AG09309 (cell line): Measurements from ENCODE around the gene SGPL1.

Experiments used
- DNase-seq: peaks from one replicate; pipeline ENCODE4 v3.0.0-alpha.2; 2010; ENCODE audit warnings: low read depth
- H3K4me3 ChIP-seq: 2 replicates; pipeline ENCODE4 v1.5.1; 2011; ENCODE audit warnings: mild to moderate bottlenecking, low read depth, low read length, moderate library complexity; ENCODE audit not compliant: control insufficient read depth
- TF ChIP-seq, protein P1 (sequence below): IDR thresholded peaks from 2 replicates; pipeline ENCODE4 v1.5.1; 2011; ENCODE audit warnings: mild to moderate bottlenecking, low read depth, low read length, inconsistent platforms; ENCODE audit not compliant: insufficient read depth, control insufficient read depth; ENCODE audit errors: missing control alignments

SGPL1 gene

GRCh38 chr10:70786799-70787415, 28.8 kb upstream of the SGPL1 start:
- DNase-seq, result no peak
- H3K4me3 ChIP-seq, result no peak overlapping the region
- TF ChIP-seq, protein P1, sequence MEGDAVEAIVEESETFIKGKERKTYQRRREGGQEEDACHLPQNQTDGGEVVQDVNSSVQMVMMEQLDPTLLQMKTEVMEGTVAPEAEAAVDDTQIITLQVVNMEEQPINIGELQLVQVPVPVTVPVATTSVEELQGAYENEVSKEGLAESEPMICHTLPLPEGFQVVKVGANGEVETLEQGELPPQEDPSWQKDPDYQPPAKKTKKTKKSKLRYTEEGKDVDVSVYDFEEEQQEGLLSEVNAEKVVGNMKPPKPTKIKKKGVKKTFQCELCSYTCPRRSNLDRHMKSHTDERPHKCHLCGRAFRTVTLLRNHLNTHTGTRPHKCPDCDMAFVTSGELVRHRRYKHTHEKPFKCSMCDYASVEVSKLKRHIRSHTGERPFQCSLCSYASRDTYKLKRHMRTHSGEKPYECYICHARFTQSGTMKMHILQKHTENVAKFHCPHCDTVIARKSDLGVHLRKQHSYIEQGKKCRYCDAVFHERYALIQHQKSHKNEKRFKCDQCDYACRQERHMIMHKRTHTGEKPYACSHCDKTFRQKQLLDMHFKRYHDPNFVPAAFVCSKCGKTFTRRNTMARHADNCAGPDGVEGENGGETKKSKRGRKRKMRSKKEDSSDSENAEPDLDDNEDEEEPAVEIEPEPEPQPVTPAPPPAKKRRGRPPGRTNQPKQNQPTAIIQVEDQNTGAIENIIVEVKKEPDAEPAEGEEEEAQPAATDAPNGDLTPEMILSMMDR, result no peak

DNA sequence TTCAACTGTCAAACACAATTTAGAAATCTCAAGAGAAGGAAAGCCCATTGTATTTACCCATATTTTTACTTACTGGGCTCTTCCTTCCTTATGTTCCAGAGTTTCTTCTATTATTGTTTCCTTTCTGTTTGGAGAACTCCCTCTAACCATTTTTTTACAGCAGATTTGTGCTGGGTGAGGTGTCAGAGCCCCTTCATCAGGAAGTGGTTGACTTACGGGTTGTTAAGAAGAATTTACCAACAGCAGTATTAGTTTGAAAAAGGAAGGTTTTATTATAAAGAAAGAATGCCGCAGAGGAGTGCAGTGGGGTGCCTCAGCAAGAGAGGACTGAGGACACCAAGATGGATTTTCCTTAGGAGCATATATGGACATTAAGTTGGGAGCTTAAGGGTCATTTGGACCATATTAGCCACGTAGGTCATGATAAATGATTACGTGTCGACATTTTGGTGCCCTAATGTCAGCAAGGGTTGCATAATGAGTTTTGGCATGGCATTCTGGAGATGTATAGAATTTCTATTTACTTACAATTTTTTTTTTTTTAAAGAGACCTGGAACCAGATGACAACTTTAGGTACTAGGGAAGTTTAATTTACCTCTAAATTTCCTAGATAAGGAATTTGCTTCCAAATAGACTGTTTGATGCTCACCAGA, 24.2 kb upstream of the SGPL1 start:
- no peak overlapping the region for H3K4me3 ChIP-seq
- no peak for DNase-seq
- TF ChIP-seq, protein P1, result no peak

DNA sequence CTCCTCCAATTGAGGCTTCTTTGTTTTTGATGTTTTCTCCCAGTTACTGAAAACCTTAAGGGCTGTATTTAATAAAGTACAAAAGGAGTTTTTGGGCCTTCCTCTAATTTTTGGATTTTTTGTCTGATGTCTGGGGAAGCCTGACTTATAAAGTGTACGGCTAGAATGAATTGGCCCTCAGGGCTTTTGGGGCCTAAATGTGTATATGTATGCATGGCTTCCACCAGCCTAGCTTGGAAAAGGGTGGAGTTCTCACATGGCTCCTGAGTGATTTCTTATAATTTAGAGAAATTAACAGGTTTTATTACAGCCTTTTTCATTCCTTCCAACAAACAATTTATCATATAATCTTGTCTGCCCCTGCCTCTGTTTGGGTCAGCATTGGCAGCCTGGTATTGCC, 20.1 kb upstream of the SGPL1 start:
- DNase-seq, result no peak
- no peak overlapping the region for H3K4me3 ChIP-seq
- TF ChIP-seq, protein P1, result no peak

GRCh38 chr10:70797840-70798239, 17.9 kb upstream of the SGPL1 start:
- DNase-seq, result no peak
- TF ChIP-seq, protein P1, result no peak
- H3K4me3 ChIP-seq, result no peak overlapping the region

- no peak overlapping the region for H3K4me3 ChIP-seq
- TF ChIP-seq, protein P1, result no peak
- DNase-seq, result no peak
Measured at GRCh38 chr10:70799124-70799523, 16.6 kb upstream of the SGPL1 start.

- no peak overlapping the region for H3K4me3 ChIP-seq
- TF ChIP-seq, protein P1, result no peak
- DNase-seq, result no peak
Measured at GRCh38 chr10:70801854-70802253, 13.9 kb upstream of the SGPL1 start.

- DNase-seq, result no peak
- no peak overlapping the region for H3K4me3 ChIP-seq
- TF ChIP-seq, protein P1, result no peak
Measured at GRCh38 chr10:70803775-70804420, 11.8 kb upstream of the SGPL1 start.
